Measurements from ENCODE around the gene SYTL5.

The SYTL5 gene

DNA sequence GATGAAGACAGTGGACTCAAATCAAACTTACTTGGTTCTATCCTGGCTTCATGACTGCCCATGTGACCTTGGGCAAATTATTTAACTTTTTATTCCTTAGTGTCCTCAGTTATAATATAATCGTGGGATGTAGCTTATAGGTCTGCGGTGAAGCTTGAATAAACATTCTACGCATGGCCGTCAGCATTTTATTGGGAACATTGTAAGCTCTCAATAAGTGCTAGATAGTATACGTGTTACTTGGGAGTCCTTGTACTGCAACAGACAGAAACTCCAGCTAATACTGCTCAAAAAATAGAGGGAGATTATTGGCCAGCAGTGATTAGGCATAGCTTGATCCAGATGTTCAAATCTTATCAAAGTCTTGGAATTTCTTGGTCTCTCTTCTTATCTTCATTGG lies 104.8 kb downstream of the SYTL5 start:
- no peak overlapping the region for H3K27ac ChIP-seq

DNA sequence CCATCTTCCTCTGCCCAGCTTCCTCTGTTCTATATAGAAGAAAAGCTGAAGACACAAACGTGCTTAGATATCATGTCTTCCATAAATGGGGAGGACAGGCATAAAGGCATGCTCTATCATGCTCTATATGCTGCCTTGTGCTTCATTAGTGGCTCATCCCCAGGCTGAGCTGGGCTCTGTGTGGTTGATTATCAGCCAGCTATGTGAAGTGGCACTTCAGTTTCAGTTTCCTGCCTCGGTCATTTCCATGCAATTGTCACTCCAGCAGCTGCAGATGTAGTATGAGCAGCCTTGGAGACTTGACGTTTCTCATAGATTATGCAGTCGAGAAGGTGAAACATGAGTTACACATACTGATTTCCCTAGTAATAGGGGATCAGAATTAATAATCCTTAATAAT lies 106.2 kb downstream of the SYTL5 start:
- H3K27ac ChIP-seq = no peak overlapping the region
- TF ChIP-seq, protein P1, sequence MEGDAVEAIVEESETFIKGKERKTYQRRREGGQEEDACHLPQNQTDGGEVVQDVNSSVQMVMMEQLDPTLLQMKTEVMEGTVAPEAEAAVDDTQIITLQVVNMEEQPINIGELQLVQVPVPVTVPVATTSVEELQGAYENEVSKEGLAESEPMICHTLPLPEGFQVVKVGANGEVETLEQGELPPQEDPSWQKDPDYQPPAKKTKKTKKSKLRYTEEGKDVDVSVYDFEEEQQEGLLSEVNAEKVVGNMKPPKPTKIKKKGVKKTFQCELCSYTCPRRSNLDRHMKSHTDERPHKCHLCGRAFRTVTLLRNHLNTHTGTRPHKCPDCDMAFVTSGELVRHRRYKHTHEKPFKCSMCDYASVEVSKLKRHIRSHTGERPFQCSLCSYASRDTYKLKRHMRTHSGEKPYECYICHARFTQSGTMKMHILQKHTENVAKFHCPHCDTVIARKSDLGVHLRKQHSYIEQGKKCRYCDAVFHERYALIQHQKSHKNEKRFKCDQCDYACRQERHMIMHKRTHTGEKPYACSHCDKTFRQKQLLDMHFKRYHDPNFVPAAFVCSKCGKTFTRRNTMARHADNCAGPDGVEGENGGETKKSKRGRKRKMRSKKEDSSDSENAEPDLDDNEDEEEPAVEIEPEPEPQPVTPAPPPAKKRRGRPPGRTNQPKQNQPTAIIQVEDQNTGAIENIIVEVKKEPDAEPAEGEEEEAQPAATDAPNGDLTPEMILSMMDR (conservative IDR thresholded peaks at IDR 0.05; ENCODE audit: low read depth) = no peak
- POLR2A ChIA-PET (ENCODE audit: low non-redundant PET) = no interaction called here
- DNase-seq (ENCODE audit: low spot score) = no peak
- CTCF ChIA-PET = no interaction called here

More for the DNA sequence above, 104.8 kb downstream of the SYTL5 start:
- ChIA-PET POLR2A (ENCODE audit: low non-redundant PET) (no interaction called here), CTCF (no interaction called here)
- TF ChIP-seq, protein P1 (conservative IDR thresholded peaks at IDR 0.05; ENCODE audit: low read depth) = no peak
- DNase-seq (ENCODE audit: low spot score) = no peak

DNA sequence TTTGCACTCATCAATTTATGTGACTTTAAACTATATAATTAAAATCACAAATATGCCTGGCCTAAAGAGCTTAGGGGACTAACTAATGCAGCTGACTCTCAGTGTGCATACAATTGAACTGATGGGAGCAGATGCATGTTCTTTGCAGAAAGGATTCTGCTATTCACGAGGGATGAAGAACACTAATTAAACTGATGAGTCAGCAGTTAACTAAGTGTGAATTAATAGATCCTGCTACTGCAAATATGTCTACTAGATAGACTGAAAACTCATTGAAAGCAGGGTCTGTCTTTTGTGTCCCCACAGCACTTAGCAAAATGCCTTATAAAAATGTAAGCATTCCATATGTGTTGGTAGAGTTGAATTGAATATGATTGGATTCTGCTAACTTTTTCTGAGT lies 110.4 kb downstream of the SYTL5 start:
- H3K27ac ChIP-seq = no peak overlapping the region
- ChIA-PET CTCF (interaction anchor here (0.6 kb wide), 1 partner anchor 77 kb away, joined by 5 read pairs; no protein-coding TSS in a partner anchor), POLR2A (ENCODE audit: low non-redundant PET) (no interaction called here)
- TF ChIP-seq, protein P1 (conservative IDR thresholded peaks at IDR 0.05; ENCODE audit: low read depth) = no peak
- no peak for DNase-seq (ENCODE audit: low spot score)

DNA sequence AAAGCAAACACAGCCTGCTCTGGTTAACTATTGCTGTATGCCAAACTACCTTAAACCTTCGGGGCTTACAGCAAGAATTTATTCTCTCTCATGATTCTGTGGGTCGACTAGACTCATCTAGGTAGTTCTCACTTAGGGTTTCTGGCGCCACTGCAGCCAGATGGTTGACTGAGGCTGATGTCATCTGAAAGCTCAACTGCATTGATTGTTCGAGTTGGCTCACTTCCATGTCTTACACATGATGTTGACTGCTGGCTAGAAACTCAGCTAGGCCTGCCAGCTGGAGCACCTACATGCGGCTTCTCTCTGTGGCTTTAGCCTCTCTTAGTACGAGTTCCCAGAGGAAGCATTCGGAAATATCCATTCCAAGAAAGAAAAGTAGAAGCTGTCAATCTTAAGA lies 111.1 kb downstream of the SYTL5 start:
- ChIA-PET POLR2A (ENCODE audit: low non-redundant PET) (no interaction called here), CTCF (no interaction called here)
- TF ChIP-seq, protein P1 (conservative IDR thresholded peaks at IDR 0.05; ENCODE audit: low read depth) = no peak
- DNase-seq (ENCODE audit: low spot score) = no peak
- H3K27ac ChIP-seq = no peak overlapping the region

DNA sequence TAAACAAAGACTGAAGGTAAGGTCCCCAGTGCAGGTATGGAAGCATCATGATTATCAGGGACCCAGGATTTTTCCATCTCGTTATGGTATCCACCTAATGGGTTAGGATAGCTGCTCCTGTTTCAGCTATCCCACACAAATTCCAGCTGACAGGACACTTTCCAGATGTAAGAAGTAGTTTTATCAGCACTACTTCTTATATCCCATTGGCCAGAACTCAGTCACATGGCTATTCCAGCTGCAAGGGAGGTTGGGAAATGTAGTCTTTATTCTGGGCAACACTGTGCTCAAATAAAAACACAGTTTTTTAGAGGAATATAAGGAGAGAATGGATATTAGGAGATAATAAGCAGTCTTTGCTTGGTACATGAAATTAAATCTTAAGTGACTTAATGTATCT lies 117.6 kb downstream of the SYTL5 start:
- DNase-seq (ENCODE audit: low spot score) = no peak
- ChIA-PET CTCF (interaction anchor here (0.5 kb wide), 1 partner anchor 246 kb away, joined by 3 read pairs; no protein-coding TSS in a partner anchor), POLR2A (ENCODE audit: low non-redundant PET) (no interaction called here)
- H3K27ac ChIP-seq = no peak overlapping the region
- TF ChIP-seq, protein P1 (conservative IDR thresholded peaks at IDR 0.05; ENCODE audit: low read depth) = no peak

DNA sequence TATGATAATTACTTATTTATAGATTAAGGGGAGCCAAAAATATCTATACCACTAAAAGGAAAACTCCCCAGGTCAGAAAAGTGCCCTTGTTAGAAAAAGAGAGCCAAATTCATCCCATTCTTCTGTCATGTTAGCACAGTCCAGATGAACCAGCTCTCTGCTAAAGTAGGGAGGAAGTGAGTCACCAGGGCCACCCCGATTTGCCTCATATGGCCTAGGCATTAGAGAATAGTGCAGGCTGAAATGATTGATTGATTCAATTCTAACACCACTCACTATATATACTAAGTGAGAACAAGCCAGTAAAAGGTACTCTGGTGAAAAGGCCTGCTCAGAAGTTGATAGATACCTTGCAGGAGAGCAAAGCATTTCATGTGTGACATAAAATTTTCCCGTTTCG lies 119.8 kb downstream of the SYTL5 start:
- POLR2A ChIA-PET (ENCODE audit: low non-redundant PET) = no interaction called here
- H3K27ac ChIP-seq = no peak overlapping the region
- DNase-seq (ENCODE audit: low spot score) = no peak
- CTCF ChIA-PET = no interaction called here
- TF ChIP-seq, protein P1 (conservative IDR thresholded peaks at IDR 0.05; ENCODE audit: low read depth) = no peak

DNA sequence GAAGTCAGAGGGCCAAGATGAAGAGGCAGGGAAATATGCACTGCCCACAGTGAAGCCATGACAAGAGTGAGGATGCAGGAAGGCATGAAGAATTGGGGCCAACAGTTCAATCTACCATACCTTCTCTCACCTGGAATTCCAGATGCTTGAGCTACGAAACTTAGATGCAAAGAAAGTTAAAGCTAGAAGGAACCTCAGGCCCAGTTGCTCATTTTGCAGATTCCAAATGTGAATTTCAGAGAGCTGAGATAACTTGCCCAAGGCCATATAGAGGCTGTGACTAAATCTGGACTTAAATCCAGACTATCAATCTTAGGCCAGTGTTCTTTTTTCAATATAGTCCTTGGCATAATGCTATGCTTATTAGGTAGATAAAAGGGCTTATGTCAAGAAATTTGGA lies 121.6 kb downstream of the SYTL5 start:
- CTCF ChIA-PET = no interaction called here

More for the DNA sequence above, 121.6 kb downstream of the SYTL5 start:
- no peak overlapping the region for H3K27ac ChIP-seq
- TF ChIP-seq, protein P1 (conservative IDR thresholded peaks at IDR 0.05; ENCODE audit: low read depth) = no peak
- POLR2A ChIA-PET (ENCODE audit: low non-redundant PET) = no interaction called here
- no peak for DNase-seq (ENCODE audit: low spot score)
